IMR-90 (cell line): Measurements from ENCODE around the gene ZNF385D. TPM values are rescaled to one million over a fixed set of nuclear protein-coding genes. Genes with fewer than 3 reads are reported as not detected.

Experiments
- ATAC-seq: fragments of 200-7000 bp; cut with Tn5 transposase; 2 replicates; pipeline ENCODE4 v1.9.1; 2020; ENCODE audit warnings: low read depth, mild to moderate bottlenecking, moderate library complexity
- BruUV-seq: library from RNA; stranded (reverse); fragments of 400-500 nt; replicated peaks from 2 replicates; lab custom pipeline; 2021; lab: Mats Ljungman, UMichigan
- CTCF ChIA-PET: fragments of 300-600 bp; formaldehyde crosslinking; extraction: SDS; loops from one replicate; lab custom pipeline; 2021; ENCODE audit warnings: antibody characterized with exemption; lab: Yijun Ruan, JAX
- POLR2A ChIA-PET: fragments of 300-600 bp; sonication (Branson Sonifier 250); formaldehyde crosslinking; loops from one replicate; lab custom pipeline; 2022; ENCODE audit warnings: antibody characterized with exemption; ENCODE audit not compliant: unreplicated experiment; lab: Charles Lee
- DNase-seq: peaks from one replicate; pipeline ENCODE4 v3.0.0; 2013
- H2AFZ ChIP-seq: replicated peaks from 2 replicates; pipeline ENCODE3; 2013; ENCODE audit warnings: low read length, mild to moderate bottlenecking; ENCODE audit not compliant: poor library complexity
- H2AK5ac ChIP-seq: 2 replicates; pipeline ENCODE4 v1.6.1; 2013; ENCODE audit warnings: low read depth, low read length, inconsistent platforms
- H2AK9ac ChIP-seq: replicated peaks from 2 replicates; pipeline ENCODE3; 2013; ENCODE audit warnings: mild to moderate bottlenecking, low read depth, low read length, moderate library complexity; ENCODE audit not compliant: poor library complexity
- H2BK120ac ChIP-seq: 2 replicates; pipeline ENCODE4 v1.6.1; 2013; ENCODE audit warnings: low read depth, low read length, inconsistent platforms
- H2BK15ac ChIP-seq: 3 replicates; pipeline ENCODE4 v1.6.1; 2013; ENCODE audit warnings: low read depth, low read length, inconsistent platforms
- H2BK20ac ChIP-seq: 2 replicates; pipeline ENCODE4 v1.6.1; 2013; ENCODE audit warnings: low read depth, mild to moderate bottlenecking, inconsistent platforms, low read length, moderate library complexity
- H2BK5ac ChIP-seq: 2 replicates; pipeline ENCODE4 v1.6.1; 2013; ENCODE audit warnings: mild to moderate bottlenecking, low read depth, low read length, inconsistent platforms; ENCODE audit not compliant: poor library complexity, severe bottlenecking
- H3K14ac ChIP-seq: replicated peaks from 2 replicates; pipeline ENCODE4 v1.6.1; 2013; ENCODE audit warnings: low read depth, low read length, inconsistent platforms
- H3K18ac ChIP-seq: 2 replicates; pipeline ENCODE4 v1.6.1; 2013; ENCODE audit warnings: low read depth, low read length, control low read depth
- H3K23ac ChIP-seq: 2 replicates; pipeline ENCODE4 v1.6.1; 2013; ENCODE audit warnings: low read depth, low read length, inconsistent platforms
- H3K27ac ChIP-seq: 2 replicates; pipeline ENCODE4 v1.5.1; 2013; ENCODE audit warnings: mild to moderate bottlenecking, control low read depth, low read length; ENCODE audit not compliant: insufficient read depth
- H3K27me3 ChIP-seq: 2 replicates; pipeline ENCODE4 v1.6.1; 2013; ENCODE audit warnings: low read length; ENCODE audit not compliant: control insufficient read depth, insufficient read depth
- H3K36me3 ChIP-seq: 2 replicates; pipeline ENCODE4 v1.6.1; 2013; ENCODE audit warnings: low read length, mixed read lengths; ENCODE audit not compliant: control insufficient read depth, insufficient read depth
- H3K4ac ChIP-seq: 2 replicates; pipeline ENCODE4 v1.6.1; 2013; ENCODE audit warnings: low read depth, low read length, inconsistent platforms
- H3K4me1 ChIP-seq: 2 replicates; pipeline ENCODE4 v1.6.1; 2013; ENCODE audit warnings: low read length, mixed read lengths; ENCODE audit not compliant: control insufficient read depth, insufficient read depth
- H3K4me2 ChIP-seq: 2 replicates; pipeline ENCODE4 v1.6.1; 2013; ENCODE audit warnings: low read depth, mild to moderate bottlenecking, control low read depth, low read length, moderate library complexity
- H3K4me3 ChIP-seq: 2 replicates; pipeline ENCODE4 v1.5.1; 2013; ENCODE audit warnings: low read depth, mild to moderate bottlenecking, control low read depth, low read length, moderate library complexity; ENCODE audit not compliant: insufficient read depth
- H3K56ac ChIP-seq: 2 replicates; pipeline ENCODE4 v1.6.1; 2013; ENCODE audit warnings: low read length, inconsistent platforms; ENCODE audit not compliant: insufficient read depth; ENCODE audit errors: extremely low read depth
- H3K79me1 ChIP-seq, 2 experiments: 2 replicates each; pipeline ENCODE4 v1.6.1; 2013; ENCODE audit warnings: low read length in 2 of 2, inconsistent platforms in 1 of 2, low read depth in 1 of 2
- H3K9ac ChIP-seq: 2 replicates; pipeline ENCODE4 v1.6.1; 2013; ENCODE audit warnings: low read depth, low read length, control low read depth
- H3K9me1 ChIP-seq: 2 replicates; pipeline ENCODE4 v1.6.1; 2013; ENCODE audit warnings: low read length, inconsistent platforms; ENCODE audit not compliant: insufficient read depth
- H3K9me3 ChIP-seq: 2 replicates; pipeline ENCODE4 v1.6.1; 2013; ENCODE audit warnings: low read length; ENCODE audit not compliant: control insufficient read depth, insufficient read depth
- H4K20me1 ChIP-seq: 2 replicates; pipeline ENCODE4 v1.6.1; 2013; ENCODE audit warnings: low read length, inconsistent platforms; ENCODE audit not compliant: insufficient read depth
- H4K5ac ChIP-seq: 2 replicates; pipeline ENCODE4 v1.6.1; 2013; ENCODE audit warnings: mild to moderate bottlenecking, low read depth, low read length, control low read depth
- H4K8ac ChIP-seq, 2 experiments: 2 replicates each; pipeline ENCODE4 v1.6.1; 2013; ENCODE audit warnings: low read depth in 2 of 2, low read length in 2 of 2, control low read depth in 1 of 2, inconsistent platforms in 1 of 2
- H4K91ac ChIP-seq: 2 replicates; pipeline ENCODE4 v1.6.1; 2013; ENCODE audit warnings: low read depth, low read length, inconsistent platforms; ENCODE audit not compliant: insufficient read depth
- CHD1 ChIP-seq: IDR thresholded peaks from 2 replicates; pipeline ENCODE4 v1.6.1; 2012; ENCODE audit warnings: low read depth, low read length, improper control_type of control experiment
- FOS ChIP-seq: fragments of 150-350 bp; IDR thresholded peaks from 2 replicates; pipeline ENCODE4 v1.6.1; 2016; ENCODE audit warnings: low read depth, low read length
- MXI1 ChIP-seq: IDR thresholded peaks from 2 replicates; pipeline ENCODE4 v1.6.1; 2012; ENCODE audit warnings: low read depth, mild to moderate bottlenecking, low read length, moderate library complexity, borderline replicate concordance
- NFE2L2 ChIP-seq: fragments of 150-350 bp; IDR thresholded peaks from 2 replicates; pipeline ENCODE4 v1.6.1; 2016; ENCODE audit warnings: low read depth, mild to moderate bottlenecking, low read length
- dilution Hi-C: fragments of 300-500 bp; cut with HindIII; formaldehyde crosslinking; loops from one replicate; pipeline ENCODE4 v1.14.3; 2018; ENCODE audit warnings: low sequenced_read_pairs; ENCODE audit not compliant: unreplicated experiment
- in situ Hi-C: fragments of 300-500 bp; cut with MboI; formaldehyde crosslinking; loops from 3 replicates; pipeline ENCODE4 v1.14.3; 2019; ENCODE audit warnings: low sequenced_read_pairs, inconsistent platforms, mixed read lengths
- intact Hi-C: fragments of 100-400 bp; cut with micrococcal nuclease; formaldehyde crosslinking; loops from 2 replicates; pipeline ENCODE4 v1.10.0; 2022
- polyA plus RNA-seq, 3 experiments: library from polyadenylated mRNA; depleted of rRNA; stranded (reverse); fragments of >200 nt; gene quantifications; 2 replicates each; pipeline ENCODE4 v1.2.3, GENCODE V29; 2012; ENCODE audit warnings: low replicate concordance in 1 of 3
- total RNA-seq: library from RNA; depleted of rRNA; stranded (reverse); fragments of >200 nt; gene quantifications from 2 replicates; pipeline ENCODE4 v1.2.3, GENCODE V29; 2012
- TF ChIP-seq, protein P1 (sequence below): fragments of 150-350 bp; IDR thresholded peaks from 2 replicates; pipeline ENCODE4 v1.6.1; 2017; ENCODE audit warnings: mild to moderate bottlenecking, antibody characterized with exemption, low read length, low read depth
- TF ChIP-seq, protein P2 (sequence below): conservative IDR thresholded peaks from 2 replicates; pipeline ENCODE4 v1.5.1; 2012; ENCODE audit warnings: mild to moderate bottlenecking, low read depth, low read length, improper control_type of control experiment

The ZNF385D gene
- total and polyA plus RNA-seq, 2 of the 4 experiments (the other 2 are of a cell fraction), result 0.18 to 2.4 TPM

DNA sequence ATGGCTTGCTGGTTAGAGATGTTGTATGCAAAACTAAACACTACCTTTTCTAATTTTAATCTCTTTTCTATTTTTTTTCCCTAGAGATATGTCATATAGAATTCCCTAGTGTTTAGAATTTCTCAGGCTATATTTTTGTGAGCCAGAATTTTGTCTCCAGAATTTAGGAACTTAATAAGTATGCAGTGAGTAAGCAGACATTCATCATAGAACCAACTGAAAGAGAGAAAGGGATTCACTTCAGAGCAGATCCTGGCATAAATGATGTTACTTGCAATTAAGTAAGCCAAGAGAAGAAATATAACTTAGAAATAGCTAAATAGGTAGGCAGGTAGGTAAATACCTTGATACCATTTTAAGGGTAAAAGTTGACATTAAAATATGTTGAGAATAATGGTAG lies 288.9 kb downstream of the ZNF385D start:
- Histone ChIP-seq H3K4ac (no peak overlapping the region), H2AFZ (no peak overlapping the region), H3K27ac (no peak overlapping the region), H3K9me3 (0 out of 2 replicates have a peak, but pooled peaks cover 2% of the 10 kb centered on the region), H4K5ac (no peak overlapping the region), H3K36me3 (no peaks in the 10 kb centered on the region), H3K56ac (no peak overlapping the region), H2BK20ac (no peak overlapping the region), H4K91ac (no peak overlapping the region), H3K18ac (no peak overlapping the region), H3K23ac (no peak overlapping the region), H3K9ac (no peak overlapping the region), H2BK5ac (no peak overlapping the region), H4K20me1 (no peaks in the 10 kb centered on the region), H3K79me1 (no peaks in the 10 kb centered on the region), H2BK120ac (no peak overlapping the region), H2BK15ac (no peak overlapping the region), H3K4me1 (no peaks in the 10 kb centered on the region), H3K9me1 (no peaks in the 10 kb centered on the region), H2AK5ac (no peak overlapping the region), H4K8ac (no peak overlapping the region), H3K4me3 (no peak overlapping the region), H3K27me3 (no peaks in the 10 kb centered on the region), H2AK9ac (no peak overlapping the region), H3K14ac (no peak overlapping the region), H3K4me2 (no peak overlapping the region)
- TF ChIP-seq CHD1 (no peak), FOS (no peak), MXI1 (no peak), NFE2L2 (no peak)
- TF ChIP-seq, protein P1, sequence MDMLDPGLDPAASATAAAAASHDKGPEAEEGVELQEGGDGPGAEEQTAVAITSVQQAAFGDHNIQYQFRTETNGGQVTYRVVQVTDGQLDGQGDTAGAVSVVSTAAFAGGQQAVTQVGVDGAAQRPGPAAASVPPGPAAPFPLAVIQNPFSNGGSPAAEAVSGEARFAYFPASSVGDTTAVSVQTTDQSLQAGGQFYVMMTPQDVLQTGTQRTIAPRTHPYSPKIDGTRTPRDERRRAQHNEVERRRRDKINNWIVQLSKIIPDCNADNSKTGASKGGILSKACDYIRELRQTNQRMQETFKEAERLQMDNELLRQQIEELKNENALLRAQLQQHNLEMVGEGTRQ, result no peak
- TF ChIP-seq, protein P2, sequence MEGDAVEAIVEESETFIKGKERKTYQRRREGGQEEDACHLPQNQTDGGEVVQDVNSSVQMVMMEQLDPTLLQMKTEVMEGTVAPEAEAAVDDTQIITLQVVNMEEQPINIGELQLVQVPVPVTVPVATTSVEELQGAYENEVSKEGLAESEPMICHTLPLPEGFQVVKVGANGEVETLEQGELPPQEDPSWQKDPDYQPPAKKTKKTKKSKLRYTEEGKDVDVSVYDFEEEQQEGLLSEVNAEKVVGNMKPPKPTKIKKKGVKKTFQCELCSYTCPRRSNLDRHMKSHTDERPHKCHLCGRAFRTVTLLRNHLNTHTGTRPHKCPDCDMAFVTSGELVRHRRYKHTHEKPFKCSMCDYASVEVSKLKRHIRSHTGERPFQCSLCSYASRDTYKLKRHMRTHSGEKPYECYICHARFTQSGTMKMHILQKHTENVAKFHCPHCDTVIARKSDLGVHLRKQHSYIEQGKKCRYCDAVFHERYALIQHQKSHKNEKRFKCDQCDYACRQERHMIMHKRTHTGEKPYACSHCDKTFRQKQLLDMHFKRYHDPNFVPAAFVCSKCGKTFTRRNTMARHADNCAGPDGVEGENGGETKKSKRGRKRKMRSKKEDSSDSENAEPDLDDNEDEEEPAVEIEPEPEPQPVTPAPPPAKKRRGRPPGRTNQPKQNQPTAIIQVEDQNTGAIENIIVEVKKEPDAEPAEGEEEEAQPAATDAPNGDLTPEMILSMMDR, result no peak
- dilution Hi-C loops (no loop called here), in situ Hi-C loops (no loop called here), intact Hi-C loops (no loop called here)
- no peak for ATAC-seq
- ChIA-PET CTCF (no interaction called here), POLR2A (no interaction called here)
- no peak for DNase-seq
- no TSS peak for BruUV-seq
